HepG2 (cell line): ENCODE results near the gene ABHD6.

Source experiments
- CHD2 ChIP-seq: IDR thresholded peaks from 2 replicates; pipeline ENCODE4 v1.6.1; 2011; ENCODE audit warnings: low read depth, low read length, improper control_type of control experiment
- DNMT3B ChIP-seq: conservative IDR thresholded peaks from 2 replicates; pipeline ENCODE4 v1.6.1; 2016; ENCODE audit warnings: missing biosample characterization, control low read depth
- EP300 ChIP-seq, 3 experiments: sonication (generic) in 1 of 3; formaldehyde crosslinking in 1 of 3; IDR thresholded peaks; 2 replicates each; pipeline versions ENCODE4 v1.5.1 to v1.6.1; 2011 to 2020; ENCODE audit warnings: low read depth in 2 of 3, low read length in 2 of 3, borderline replicate concordance in 1 of 3, improper control_type of control experiment in 1 of 3, mild to moderate bottlenecking in 1 of 3, missing genetic modification reagents in 1 of 3, moderate library complexity in 1 of 3
- KDM5B ChIP-seq: sonication (generic); formaldehyde crosslinking; IDR thresholded peaks from 2 replicates; pipeline ENCODE4 v1.4.0; 2020; ENCODE audit warnings: missing genetic modification reagents, mild to moderate bottlenecking, borderline replicate concordance
- NR1H2 ChIP-seq: sonication (generic); formaldehyde crosslinking; IDR thresholded peaks from 2 replicates; pipeline ENCODE4 v1.8.1; 2022; ENCODE audit warnings: low read depth, missing genetic modification reagents, borderline replicate concordance
- REPIN1 ChIP-seq: sonication (generic); formaldehyde crosslinking; IDR thresholded peaks from 2 replicates; pipeline ENCODE4 v1.8.0; 2022; ENCODE audit warnings: missing genetic modification reagents, low read depth, mild to moderate bottlenecking, borderline replicate concordance
- TF ChIP-seq, protein P1 (sequence below): sonication (generic); formaldehyde crosslinking; IDR thresholded peaks from 2 replicates; pipeline ENCODE4 v1.9.0; 2021; ENCODE audit warnings: missing genetic modification reagents, mild to moderate bottlenecking, borderline replicate concordance
- TF ChIP-seq, protein P2 (sequence below): sonication (generic); formaldehyde crosslinking; IDR thresholded peaks from 2 replicates; pipeline ENCODE4 v1.4.0; 2020; ENCODE audit warnings: missing genetic modification reagents, borderline replicate concordance
- TF ChIP-seq, protein P3 (sequence below): sonication (generic); formaldehyde crosslinking; IDR thresholded peaks from 2 replicates; pipeline ENCODE4 v1.5.0; 2020; ENCODE audit warnings: mild to moderate bottlenecking, missing genetic modification reagents, moderate library complexity
- TF ChIP-seq, protein P4 (sequence below): sonication (generic); formaldehyde crosslinking; IDR thresholded peaks from 2 replicates; pipeline ENCODE4 v1.4.0; 2020; ENCODE audit warnings: mild to moderate bottlenecking, missing genetic modification reagents

DNA sequence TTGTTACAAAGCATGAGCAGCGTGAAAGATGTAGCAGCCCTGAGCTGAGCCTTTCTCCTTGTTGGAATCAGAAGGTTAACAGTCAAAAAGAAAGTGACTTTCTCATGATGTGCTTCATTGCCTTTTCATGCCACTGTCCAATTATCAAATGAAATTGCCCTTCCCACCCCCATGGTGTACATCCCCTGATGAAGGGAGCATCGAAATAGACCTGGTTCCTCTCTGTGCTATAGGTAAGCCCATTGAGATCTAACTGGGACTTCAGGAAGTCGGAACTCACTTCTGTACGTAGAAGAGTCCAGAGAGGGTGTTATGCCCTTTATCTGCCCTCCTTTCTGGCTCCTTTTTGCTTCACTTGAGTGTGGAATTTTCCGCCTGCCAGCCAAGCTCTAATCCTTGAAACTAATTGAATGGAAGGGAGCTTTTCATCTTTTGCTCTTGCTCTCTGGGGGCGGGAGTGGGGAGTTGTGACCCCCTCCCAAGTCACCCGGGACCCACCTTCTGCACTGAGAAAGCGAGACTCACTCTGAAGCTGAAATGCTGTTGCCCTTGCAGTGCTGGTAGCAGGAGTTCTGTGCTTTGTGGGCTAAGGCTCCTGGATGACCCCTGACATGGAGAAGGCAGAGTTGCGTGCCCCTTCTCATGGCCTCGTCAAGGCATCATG lies 20.9 kb downstream of the ABHD6 start:
- TF ChIP-seq REPIN1: no peak
- TF ChIP-seq, protein P1, sequence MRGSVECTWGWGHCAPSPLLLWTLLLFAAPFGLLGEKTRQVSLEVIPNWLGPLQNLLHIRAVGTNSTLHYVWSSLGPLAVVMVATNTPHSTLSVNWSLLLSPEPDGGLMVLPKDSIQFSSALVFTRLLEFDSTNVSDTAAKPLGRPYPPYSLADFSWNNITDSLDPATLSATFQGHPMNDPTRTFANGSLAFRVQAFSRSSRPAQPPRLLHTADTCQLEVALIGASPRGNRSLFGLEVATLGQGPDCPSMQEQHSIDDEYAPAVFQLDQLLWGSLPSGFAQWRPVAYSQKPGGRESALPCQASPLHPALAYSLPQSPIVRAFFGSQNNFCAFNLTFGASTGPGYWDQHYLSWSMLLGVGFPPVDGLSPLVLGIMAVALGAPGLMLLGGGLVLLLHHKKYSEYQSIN (CRISPR knock-in tag): no peak
- TF ChIP-seq, protein P2, sequence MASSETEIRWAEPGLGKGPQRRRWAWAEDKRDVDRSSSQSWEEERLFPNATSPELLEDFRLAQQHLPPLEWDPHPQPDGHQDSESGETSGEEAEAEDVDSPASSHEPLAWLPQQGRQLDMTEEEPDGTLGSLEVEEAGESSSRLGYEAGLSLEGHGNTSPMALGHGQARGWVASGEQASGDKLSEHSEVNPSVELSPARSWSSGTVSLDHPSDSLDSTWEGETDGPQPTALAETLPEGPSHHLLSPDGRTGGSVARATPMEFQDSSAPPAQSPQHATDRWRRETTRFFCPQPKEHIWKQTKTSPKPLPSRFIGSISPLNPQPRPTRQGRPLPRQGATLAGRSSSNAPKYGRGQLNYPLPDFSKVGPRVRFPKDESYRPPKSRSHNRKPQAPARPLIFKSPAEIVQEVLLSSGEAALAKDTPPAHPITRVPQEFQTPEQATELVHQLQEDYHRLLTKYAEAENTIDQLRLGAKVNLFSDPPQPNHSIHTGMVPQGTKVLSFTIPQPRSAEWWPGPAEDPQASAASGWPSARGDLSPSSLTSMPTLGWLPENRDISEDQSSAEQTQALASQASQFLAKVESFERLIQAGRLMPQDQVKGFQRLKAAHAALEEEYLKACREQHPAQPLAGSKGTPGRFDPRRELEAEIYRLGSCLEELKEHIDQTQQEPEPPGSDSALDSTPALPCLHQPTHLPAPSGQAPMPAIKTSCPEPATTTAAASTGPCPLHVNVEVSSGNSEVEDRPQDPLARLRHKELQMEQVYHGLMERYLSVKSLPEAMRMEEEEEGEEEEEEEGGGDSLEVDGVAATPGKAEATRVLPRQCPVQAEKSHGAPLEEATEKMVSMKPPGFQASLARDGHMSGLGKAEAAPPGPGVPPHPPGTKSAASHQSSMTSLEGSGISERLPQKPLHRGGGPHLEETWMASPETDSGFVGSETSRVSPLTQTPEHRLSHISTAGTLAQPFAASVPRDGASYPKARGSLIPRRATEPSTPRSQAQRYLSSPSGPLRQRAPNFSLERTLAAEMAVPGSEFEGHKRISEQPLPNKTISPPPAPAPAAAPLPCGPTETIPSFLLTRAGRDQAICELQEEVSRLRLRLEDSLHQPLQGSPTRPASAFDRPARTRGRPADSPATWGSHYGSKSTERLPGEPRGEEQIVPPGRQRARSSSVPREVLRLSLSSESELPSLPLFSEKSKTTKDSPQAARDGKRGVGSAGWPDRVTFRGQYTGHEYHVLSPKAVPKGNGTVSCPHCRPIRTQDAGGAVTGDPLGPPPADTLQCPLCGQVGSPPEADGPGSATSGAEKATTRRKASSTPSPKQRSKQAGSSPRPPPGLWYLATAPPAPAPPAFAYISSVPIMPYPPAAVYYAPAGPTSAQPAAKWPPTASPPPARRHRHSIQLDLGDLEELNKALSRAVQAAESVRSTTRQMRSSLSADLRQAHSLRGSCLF: no peak
- TF ChIP-seq KDM5B (CRISPR knock-in tag): no peak
- TF ChIP-seq, protein P3, sequence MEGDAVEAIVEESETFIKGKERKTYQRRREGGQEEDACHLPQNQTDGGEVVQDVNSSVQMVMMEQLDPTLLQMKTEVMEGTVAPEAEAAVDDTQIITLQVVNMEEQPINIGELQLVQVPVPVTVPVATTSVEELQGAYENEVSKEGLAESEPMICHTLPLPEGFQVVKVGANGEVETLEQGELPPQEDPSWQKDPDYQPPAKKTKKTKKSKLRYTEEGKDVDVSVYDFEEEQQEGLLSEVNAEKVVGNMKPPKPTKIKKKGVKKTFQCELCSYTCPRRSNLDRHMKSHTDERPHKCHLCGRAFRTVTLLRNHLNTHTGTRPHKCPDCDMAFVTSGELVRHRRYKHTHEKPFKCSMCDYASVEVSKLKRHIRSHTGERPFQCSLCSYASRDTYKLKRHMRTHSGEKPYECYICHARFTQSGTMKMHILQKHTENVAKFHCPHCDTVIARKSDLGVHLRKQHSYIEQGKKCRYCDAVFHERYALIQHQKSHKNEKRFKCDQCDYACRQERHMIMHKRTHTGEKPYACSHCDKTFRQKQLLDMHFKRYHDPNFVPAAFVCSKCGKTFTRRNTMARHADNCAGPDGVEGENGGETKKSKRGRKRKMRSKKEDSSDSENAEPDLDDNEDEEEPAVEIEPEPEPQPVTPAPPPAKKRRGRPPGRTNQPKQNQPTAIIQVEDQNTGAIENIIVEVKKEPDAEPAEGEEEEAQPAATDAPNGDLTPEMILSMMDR (CRISPR knock-in tag): no peak
- TF ChIP-seq NR1H2 (CRISPR knock-in tag): no peak
- no peak for TF ChIP-seq CHD2
- no peak for TF ChIP-seq DNMT3B (CRISPR knock-in tag)
- TF ChIP-seq, protein P4, sequence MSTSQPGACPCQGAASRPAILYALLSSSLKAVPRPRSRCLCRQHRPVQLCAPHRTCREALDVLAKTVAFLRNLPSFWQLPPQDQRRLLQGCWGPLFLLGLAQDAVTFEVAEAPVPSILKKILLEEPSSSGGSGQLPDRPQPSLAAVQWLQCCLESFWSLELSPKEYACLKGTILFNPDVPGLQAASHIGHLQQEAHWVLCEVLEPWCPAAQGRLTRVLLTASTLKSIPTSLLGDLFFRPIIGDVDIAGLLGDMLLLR: no peak
- TF ChIP-seq EP300 (IDR thresholded peaks at IDR 0.05; ENCODE audit: low read depth in 2 of 2, low read length in 2 of 2): no peak
- no peak for TF ChIP-seq EP300 (CRISPR knock-in tag; IDR thresholded peaks at IDR 0.05; ENCODE audit: borderline replicate concordance)
